KBM-7 (cell line): ENCODE results near the gene FAM25G.
A peak's percentile ranks its signal among the peaks of the same experiment; 100 is the strongest.
"Not testable (repeated sequence)": the region's sequence is repeated elsewhere in the genome, so short reads cannot be mapped to it uniquely, and the experiment has no call there.

Experiments used
- DNase-seq: peaks from one replicate; pipeline ENCODE4 v3.0.0-alpha.2; 2015
- in situ Hi-C: fragments of 300-500 bp; cut with MboI; formaldehyde crosslinking; loops from 2 replicates; pipeline ENCODE4 v1.14.3; 2020; ENCODE audit warnings: low sequenced_read_pairs, low pct_unique_long_range_greater_than_20kb, mixed read lengths

FAM25G gene

DNA sequence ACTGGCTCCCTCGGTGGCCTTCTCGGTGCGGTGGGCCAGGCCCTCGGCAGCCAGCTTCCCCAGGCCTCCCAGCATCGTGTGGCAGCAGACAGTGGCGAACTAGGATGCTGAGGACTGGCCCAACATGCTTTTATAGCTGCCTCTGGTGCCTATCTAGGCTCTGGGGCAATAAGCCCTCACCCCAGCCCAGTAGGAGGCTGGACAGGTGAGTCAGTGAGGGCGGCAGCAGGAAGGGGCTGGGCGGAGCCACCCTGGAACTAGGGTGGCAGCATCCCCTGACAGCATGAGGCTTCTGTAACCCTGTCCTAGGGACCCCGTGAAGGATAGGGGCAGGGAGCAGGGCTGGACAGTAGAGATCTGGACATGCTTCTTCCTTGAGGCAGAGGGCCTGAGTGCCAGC is at the start of gene FAM25G:
TSS of gene FAM25G (minus strand) at position 101 of the 400 bp plus-strand sequence. CDS start at position 75, 26 bp downstream.
- in situ Hi-C loops, DNase-seq: not testable (repeated sequence)

DNA sequence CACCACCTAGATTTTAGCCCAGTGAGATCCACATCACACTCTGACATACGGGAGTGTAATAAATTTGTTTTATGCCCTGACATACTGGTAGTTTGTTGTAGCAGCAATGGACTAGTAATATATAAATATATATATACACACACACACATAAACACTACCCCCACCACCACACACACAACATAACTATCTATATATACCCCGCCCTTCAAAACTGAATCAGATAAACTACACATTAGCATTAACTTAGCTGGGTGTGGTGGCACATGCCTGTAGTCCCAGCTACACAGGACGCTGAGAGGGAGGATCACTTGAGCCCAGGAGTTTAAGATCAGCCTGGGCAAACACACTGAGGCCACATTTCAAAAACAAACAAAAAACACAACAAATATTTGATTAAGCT is 44.9 kb upstream of the FAM25G start:
- DNase-seq, in situ Hi-C loops: not testable (repeated sequence)

DNA sequence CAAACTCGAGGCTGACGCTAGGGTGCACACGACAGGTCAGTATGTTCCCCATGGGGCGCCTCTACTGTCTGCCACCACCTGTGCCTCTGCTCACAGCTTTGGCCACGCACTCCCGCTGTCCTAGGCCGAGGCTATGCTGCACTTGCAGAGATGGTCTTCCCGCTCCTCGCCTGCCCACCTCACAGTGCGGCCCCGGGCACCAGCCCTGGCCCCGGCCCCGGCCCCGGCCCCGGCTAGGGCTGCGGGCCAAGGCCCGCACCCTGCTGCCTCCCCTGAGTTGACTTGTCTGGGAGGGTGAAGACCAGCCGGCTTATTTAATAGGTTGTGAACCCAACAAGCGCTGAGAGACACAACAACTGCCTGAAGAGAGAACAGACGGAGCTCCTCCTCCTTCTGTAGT is 32.0 kb upstream of the FAM25G start, which contains the start of gene AGAP9:
TSS of gene AGAP9 (minus strand) at position 164 of the 400 bp plus-strand sequence. CDS start at position 52, 112 bp downstream.
- in situ Hi-C loops, DNase-seq: not testable (repeated sequence)

DNA sequence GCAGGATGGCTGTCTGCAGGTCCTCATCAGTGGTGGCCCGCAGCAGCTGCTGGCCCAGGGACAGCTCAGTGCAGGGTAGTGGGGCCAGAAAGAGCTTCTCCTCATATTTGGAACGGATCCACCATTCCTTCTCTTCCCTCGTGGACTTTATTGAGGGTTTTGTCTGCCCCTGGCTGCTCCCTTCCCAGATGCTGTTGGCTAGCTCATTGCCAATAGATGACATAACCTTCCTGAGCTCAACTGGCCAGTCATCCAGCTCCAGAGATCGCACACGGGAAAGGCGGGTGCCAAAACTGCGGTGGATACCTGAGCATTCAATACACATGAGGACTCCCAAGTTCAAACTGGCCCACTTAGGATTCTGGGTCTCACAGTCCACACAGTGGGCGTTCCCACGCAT is 10.8 kb upstream of the FAM25G start:
- in situ Hi-C loops, DNase-seq: not testable (repeated sequence)

DNA sequence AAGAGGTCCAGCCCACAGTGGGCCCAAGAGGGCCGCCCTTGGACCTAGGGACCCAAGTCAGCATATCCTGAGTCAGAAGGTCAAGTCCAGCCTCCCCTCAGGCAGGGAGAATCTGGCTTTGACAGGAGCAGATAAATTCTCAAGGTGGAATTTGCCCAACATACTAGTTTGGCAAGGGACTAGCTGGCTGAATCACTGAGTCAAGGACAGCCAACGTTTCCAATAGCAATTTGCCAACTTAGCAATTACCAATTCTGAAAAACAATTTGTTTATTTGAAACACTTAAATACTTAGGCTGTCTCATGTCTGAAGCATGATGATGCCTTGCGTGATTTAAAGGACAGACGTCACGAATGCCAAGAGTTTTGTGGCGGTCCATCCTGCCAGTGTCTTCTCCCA is 2.7 kb upstream of the FAM25G start:
- in situ Hi-C loops, DNase-seq: not testable (repeated sequence)

DNA sequence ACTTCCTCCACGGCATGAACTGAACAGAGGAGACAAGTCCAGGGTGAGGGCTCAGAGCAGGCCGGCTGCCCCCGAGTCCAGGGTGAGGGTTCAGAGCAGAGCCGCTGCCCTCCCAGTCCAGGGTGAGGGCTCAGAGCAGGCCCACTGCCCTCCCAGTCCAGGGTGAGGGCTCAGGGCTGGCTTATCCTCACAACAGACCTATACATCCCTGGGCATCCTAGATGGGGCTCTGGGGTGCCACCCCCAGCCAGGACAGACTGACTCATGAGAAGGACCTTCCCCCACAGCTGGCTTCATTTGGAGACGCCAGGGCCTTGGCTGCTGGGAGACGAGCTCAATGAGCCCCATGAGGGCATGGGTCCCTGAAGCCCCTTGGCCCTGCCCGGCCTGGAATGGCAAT is 1.9 kb downstream of the FAM25G start:
- DNase-seq = not testable (repeated sequence)

DNA sequence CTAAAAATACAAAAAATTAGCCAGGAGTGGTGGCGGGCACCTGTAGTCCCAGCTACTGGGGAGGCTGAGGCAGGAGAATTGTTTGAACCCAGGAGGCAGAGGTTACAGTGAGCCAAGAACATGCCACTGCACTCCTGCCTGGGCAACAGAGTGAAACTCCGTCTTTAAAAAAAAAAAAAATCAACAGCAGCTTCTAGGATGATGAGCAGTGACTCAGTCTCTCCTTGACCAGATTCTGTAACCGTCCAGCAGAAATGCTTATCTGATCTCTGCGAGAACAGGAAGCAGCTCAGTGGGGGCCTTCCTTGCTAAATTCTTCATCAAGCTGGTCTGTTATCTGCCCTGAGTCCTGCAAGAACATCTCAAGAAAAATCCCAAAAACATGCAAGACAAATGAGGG is 5.6 kb downstream of the FAM25G start:
- peak; percentile 31 for DNase-seq
- in situ Hi-C loops = not testable (repeated sequence)

More for the DNA sequence above, 1.9 kb downstream of the FAM25G start:
- in situ Hi-C loops = not testable (repeated sequence)

DNA sequence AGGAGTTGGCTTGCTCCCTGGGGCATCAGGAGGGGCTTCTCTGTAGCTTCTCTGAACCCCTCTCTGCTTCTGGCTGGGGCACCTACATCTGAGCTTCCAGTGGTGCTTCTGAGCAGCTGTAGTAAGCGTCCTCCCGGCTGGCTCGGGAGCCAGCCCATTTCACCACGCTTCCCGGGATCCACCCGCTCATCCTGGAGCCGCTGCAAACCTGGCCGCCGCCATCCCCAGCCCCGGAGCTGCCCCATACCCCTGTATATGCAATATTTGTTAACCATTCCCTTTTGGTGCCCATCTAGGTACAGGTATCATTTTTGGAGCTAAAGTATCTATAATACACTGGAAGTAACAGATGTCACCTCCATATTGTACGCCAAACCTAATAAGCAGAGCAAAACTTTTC is 6.7 kb downstream of the FAM25G start:
- DNase-seq, in situ Hi-C loops: not testable (repeated sequence)

DNA sequence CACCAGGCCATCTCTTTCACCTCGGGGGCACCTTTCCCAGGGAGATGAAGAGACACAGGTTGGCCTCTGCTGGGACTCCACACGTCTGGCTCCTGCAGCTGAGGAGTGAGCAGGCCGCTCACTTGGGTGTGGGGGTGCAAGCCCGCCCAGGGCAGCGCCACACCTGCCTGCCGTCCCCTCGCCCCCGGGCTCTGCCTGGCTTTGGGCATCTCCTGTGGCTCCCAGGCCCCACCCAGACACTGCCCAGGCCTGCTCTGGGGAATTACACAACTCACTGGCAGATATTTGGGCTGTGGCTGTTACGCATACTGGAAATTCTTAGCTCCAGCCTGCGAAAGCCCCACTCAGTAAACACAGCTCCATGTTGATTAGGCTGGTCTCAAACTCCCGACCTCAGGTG is 7.6 kb downstream of the FAM25G start, which contains the start of gene ANXA8:
TSS of gene ANXA8 (minus strand) at position 193 of the 400 bp plus-strand sequence. CDS start at position 11, 182 bp downstream.
- in situ Hi-C loops, DNase-seq: not testable (repeated sequence)

DNA sequence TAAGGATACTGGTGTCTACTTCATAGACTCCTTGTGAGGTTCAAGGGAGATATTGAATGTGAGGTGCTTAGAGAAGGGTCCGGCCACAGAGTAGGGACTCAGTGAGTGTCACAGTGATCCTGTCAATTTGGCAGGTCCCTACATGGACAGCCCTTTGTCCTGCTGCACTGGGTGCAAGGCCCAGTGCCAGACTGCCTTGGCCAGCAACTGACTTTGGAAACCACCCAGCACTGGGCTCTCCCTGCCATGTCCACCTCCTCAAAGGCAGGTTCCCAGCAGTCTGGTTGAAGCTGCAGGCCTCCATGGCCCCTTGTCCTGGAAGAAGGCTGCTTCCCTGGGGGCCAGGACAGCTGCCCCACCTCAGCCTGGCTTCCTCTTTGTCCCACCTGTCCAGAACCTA is 9.1 kb downstream of the FAM25G start:
- in situ Hi-C loops, DNase-seq: not testable (repeated sequence)

DNA sequence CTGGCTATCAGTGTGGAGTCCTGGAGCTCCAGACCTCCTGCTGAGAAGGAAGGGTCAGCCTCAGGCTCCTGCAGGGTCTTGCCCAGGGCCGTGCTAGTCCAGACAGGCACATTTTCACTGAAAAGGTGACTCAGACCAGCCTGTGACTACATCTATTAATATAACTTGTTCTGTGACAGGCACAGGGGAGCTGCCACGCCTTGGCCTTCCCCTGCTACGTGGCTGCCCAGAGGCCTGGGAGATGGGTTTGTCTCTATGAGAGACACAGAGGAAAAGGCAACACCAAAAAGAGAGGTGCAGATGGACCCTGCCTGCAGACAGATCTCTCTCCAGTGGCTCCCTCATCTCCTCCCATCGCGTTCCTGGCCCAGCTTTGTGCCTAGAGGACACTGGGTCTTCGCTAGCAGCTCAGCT is 9.7 kb downstream of the FAM25G start:
- in situ Hi-C loops, DNase-seq: not testable (repeated sequence)

DNA sequence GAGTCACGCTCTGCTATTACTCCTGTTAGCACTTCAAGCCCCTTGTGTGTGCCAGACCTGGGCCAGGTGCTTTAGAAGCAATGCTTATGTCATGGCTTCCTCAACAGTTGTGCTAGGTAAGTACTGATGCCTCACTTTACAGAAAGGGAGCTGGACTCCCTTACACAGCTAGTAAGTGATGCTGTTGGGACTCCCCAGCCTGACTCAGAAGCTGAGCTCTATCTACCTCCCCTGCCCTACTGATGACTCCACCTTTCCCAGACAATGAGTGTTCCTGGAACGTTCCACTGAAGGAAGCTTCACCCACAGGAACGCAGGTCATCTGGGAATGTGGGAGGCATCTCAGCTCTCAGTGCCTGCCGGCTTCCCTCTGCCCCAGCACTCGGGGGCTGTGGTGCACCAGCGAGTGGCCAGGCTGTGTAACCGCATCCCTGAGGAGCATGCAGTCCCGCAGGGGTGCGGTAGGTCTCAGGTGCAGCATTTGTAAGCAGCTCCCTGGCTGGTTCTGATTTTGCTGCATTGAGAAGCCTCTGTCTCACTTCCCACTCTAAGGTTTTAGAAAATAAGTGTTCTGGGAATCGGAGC is 10.2 kb downstream of the FAM25G start:
- in situ Hi-C loops, DNase-seq: not testable (repeated sequence)

DNA sequence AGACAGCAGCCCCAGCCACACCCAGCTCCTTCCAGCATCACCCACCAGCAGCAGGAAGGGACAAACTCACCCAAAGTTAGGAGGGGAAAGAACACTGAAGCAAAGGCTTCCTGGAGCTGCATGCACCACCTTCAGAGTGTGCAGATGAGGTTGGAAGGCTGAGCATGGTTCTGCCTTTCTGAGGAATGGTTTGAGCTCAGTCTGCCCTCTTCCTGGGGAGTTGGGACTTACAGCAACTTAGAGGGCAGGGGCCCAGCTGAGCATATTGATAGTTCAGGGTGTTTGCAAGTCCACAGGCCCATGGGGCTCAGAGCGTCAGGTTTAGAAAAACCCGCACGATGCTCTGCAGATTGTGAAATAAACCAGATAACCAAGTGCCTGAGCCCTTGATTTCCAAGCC is 11.4 kb downstream of the FAM25G start:
- DNase-seq, in situ Hi-C loops: not testable (repeated sequence)

DNA sequence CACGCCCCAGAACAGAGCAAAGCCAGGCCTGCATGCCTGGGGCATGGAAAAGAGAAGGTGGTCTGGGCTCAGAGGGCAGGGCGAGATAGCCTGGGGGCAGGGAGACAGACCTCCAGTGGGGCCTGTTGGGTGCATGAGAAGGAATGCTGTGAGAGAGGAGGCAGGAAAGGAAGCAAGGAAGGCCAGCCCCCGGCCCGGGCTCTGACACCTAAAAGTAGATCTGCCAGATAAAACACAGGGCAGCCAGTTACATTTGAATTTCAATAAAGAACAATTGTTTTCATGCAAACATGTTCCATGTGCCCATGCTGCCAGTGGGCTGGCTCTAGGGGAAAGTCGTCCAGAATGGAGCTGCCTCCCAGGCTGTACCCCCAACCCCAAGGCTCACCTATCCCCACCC is 13.4 kb downstream of the FAM25G start:
- in situ Hi-C loops = not testable (repeated sequence)

DNA sequence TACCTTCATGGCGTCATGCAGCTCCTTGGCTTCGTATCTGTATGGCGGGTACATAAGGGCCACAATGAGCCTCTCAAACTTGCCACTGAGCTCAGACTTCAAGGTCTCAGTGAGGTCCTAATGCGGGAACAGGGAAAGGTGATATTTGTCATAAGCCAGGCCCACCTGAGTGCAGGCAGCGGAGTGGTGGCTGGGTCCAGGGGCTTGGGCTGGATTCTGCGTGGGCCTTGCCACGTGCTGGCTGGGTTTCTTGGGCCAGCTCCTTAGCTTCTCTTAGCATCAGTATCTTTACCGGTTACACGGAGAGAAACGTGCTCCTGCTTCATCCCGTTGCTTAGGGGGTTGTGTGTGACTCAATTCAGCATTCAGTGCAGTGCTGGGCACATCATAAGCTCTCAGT is 14.4 kb downstream of the FAM25G start:
- DNase-seq, in situ Hi-C loops: not testable (repeated sequence)

More for the DNA sequence above, 13.4 kb downstream of the FAM25G start:
- DNase-seq = not testable (repeated sequence)

DNA sequence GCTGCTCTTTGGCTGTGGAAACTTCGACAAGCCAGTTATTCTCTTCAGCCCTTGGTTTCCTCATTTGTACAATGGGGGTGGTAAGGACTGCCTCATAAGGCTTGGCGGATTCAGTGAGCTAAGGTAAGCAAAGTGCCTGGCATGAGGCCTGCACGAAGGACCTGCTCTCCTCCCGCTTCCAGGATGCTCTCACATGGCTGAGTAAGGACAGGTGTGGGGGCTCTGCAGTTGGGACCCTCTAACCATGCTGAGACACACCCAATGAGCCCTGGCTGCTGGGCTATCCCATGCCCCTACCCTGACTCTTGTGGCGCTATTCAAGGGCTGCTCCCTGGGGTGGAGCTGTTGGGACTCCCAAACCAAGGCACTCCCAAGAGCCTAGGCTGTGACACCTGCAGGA is 16.4 kb downstream of the FAM25G start:
- in situ Hi-C loops, DNase-seq: not testable (repeated sequence)

DNA sequence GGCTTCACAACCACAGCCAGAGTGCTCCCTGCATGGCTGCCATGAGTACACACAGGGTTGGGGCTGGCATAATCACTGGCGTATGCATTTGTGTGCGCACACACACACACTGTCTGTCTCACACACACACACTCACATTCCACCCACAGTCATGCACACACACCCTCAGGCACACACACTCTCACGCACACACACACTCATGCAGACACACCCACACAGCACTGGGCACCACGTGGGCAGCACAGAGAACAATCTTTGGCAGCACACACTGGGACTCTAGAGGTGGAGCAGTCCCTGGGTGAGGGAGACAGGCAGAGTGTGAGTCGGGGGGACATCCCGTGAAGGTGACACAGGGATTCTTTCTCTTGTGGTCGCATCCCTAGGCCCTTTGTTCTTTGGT is 18.0 kb downstream of the FAM25G start:
- in situ Hi-C loops, DNase-seq: not testable (repeated sequence)

DNA sequence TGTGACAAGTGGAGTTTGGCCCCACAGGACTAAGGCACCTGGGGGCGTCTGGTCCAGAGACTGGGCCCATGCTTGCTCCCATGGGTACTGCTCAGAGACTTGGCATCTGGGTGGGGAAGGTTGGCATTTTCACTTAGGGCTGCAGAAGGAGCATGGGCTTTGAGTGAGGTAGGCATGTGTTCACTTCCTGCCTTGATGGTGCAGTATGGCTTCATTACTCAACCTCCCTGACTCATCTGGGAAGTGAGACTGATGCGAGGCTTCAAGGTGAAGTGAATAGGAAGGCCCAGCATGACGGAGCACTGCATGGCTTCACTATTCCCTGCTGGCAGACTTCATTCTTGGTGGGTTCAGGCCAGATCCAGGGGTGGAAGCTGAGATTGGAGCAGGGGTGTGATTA is 18.9 kb downstream of the FAM25G start:
- in situ Hi-C loops, DNase-seq: not testable (repeated sequence)

DNA sequence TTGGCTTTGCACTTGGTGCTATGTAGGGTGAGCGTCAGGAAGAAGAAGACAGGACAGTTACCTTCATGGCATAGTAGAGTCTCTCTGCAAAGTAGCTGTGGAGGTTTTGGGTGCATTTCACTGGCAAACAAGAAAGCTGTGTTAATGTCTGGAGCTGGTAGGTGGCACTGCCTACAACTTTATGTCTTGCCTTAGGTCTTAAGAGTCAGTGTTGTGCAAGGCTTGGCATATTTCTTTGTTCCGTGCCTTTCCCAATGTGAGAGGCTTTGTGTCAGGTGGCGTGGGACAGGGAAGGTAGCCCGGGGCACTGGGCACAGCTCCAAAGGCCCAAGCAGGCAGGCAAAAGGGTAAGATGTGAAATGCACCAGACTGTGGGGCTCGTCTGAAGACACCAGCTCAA is 19.4 kb downstream of the FAM25G start:
- DNase-seq, in situ Hi-C loops: not testable (repeated sequence)

DNA sequence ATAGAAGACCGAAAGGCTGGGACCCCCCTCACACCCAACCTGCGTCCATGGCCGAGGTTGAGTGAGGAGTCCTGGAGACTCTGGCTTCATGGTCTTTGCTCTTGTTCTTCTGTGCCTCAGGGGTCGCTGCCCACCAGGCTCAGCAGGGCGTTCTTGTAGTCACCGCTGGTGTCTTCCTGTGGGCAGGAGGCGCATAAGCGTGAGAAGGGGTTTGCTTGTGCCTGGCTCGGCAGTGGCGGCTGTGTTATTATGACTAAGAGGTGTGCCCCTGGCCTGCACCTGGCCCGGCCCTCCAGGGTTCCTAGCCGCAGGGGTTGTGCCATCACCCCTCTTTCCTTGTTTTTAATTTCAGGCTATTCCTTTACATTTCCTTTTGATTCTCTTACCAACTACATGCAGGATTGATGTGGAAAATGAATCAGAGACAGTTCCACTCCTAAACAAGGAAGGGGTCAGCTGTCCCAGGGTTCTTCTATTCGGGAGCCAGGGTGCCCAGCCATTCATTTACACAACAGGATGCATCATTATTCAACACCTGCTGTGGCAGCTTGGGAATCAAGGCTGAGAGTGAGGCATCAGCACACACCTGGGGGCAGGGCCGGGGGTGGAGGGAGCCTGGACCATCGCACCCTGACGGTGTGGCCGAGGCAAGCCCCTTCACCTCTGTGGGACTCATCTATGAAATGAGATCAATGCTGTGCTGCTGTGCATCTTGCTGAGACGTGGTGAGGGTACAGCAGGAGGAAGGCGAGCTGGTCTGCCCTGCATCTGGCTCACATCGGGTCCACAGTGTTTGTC is 22.6 kb downstream of the FAM25G start:
- in situ Hi-C loops, DNase-seq: not testable (repeated sequence)
